Measurements from ENCODE around the gene CCDC3. TPM values are rescaled to one million over a fixed set of nuclear protein-coding genes. Genes with fewer than 3 reads are reported as not detected.

CCDC3 gene
- total RNA-seq, 2 donors from 2014 or later = 17.6 to 41.8 TPM

GRCh38 chr10:12890958-12891357 lies 110.6 kb downstream of the CCDC3 start:
- no peaks in the 10 kb centered on the region for H3K9me3 ChIP-seq
- 29% methylated on average over 3 of the region's 3 CpGs for WGBS
- H3K36me3 ChIP-seq = no peaks in the 10 kb centered on the region
- H3K27ac ChIP-seq = no peak overlapping the region
- TF ChIP-seq POLR2AphosphoS5 (IDR thresholded peaks at IDR 0.05) (no peak), POLR2A (IDR thresholded peaks at IDR 0.05) (no peak), CTCF (IDR thresholded peaks at IDR 0.05) (no peak)
- H3K4me1 ChIP-seq (replicated peaks) = no peaks in the 10 kb centered on the region
- no peak for DNase-seq (ENCODE audit: low spot score)
- no peaks in the 10 kb centered on the region for H3K27me3 ChIP-seq (replicated peaks; ENCODE audit: insufficient read depth)
- no peak overlapping the region for H3K4me3 ChIP-seq
- intact Hi-C loops (cut with DNase I) = no loop called here

- no peak overlapping the region for H3K27ac ChIP-seq
- TF ChIP-seq POLR2AphosphoS5 (IDR thresholded peaks at IDR 0.05) = no peak
- TF ChIP-seq CTCF (IDR thresholded peaks at IDR 0.05) = no peak
- no peak for TF ChIP-seq POLR2A (IDR thresholded peaks at IDR 0.05)
- H3K4me3 ChIP-seq = no peak overlapping the region
- intact Hi-C loops (cut with DNase I) = no loop called here
- DNase-seq (ENCODE audit: low spot score) = no peak
- no peaks in the 10 kb centered on the region for H3K4me1 ChIP-seq (replicated peaks)
- no peaks in the 10 kb centered on the region for H3K36me3 ChIP-seq
- 56% methylated on average over 2 of the region's 2 CpGs for WGBS
- no peaks in the 10 kb centered on the region for H3K9me3 ChIP-seq
- no peaks in the 10 kb centered on the region for H3K27me3 ChIP-seq (replicated peaks; ENCODE audit: insufficient read depth)
These were observed 113.0 kb downstream of the CCDC3 start for GRCh38 chr10:12888470-12888869.

- WGBS = 67% methylated on average over 3 of the region's 3 CpGs
- intact Hi-C loops (cut with DNase I) = no loop called here
- Histone ChIP-seq H3K9me3 (no peaks in the 10 kb centered on the region), H3K27me3 (replicated peaks; ENCODE audit: insufficient read depth) (no peaks in the 10 kb centered on the region), H3K36me3 (no peaks in the 10 kb centered on the region), H3K27ac (no peak overlapping the region), H3K4me1 (replicated peaks) (no peaks in the 10 kb centered on the region), H3K4me3 (no peak overlapping the region)
- DNase-seq (ENCODE audit: low spot score) = no peak
- TF ChIP-seq POLR2AphosphoS5 (IDR thresholded peaks at IDR 0.05) = no peak
- TF ChIP-seq POLR2A (IDR thresholded peaks at IDR 0.05) = no peak
- TF ChIP-seq CTCF (IDR thresholded peaks at IDR 0.05) = no peak
These were observed 113.7 kb downstream of the CCDC3 start for GRCh38 chr10:12887780-12888179.

GRCh38 chr10:12884851-12885250 lies 116.7 kb downstream of the CCDC3 start:
- H3K36me3 ChIP-seq = no peaks in the 10 kb centered on the region
- H3K4me1 ChIP-seq (replicated peaks) = no peaks in the 10 kb centered on the region
- WGBS = 100% methylated on average over 6 of the region's 6 CpGs
- no peak for DNase-seq (ENCODE audit: low spot score)
- H3K4me3 ChIP-seq = no peak overlapping the region
- H3K27ac ChIP-seq = no peak overlapping the region
- H3K9me3 ChIP-seq = no peaks in the 10 kb centered on the region
- TF ChIP-seq POLR2AphosphoS5 (IDR thresholded peaks at IDR 0.05) (no peak), CTCF (IDR thresholded peaks at IDR 0.05) (no peak), POLR2A (IDR thresholded peaks at IDR 0.05) (no peak)
- no peaks in the 10 kb centered on the region for H3K27me3 ChIP-seq (replicated peaks; ENCODE audit: insufficient read depth)
- intact Hi-C loops (cut with DNase I) = no loop called here

GRCh38 chr10:12880423-12880822 lies 121.1 kb downstream of the CCDC3 start:
- no peak overlapping the region for H3K27ac ChIP-seq
- intact Hi-C loops (cut with DNase I) = no loop called here

More at GRCh38 chr10:12880423-12880822, 121.1 kb downstream of the CCDC3 start:
- DNase-seq (ENCODE audit: low spot score) = no peak
- Histone ChIP-seq H3K4me3 (no peak overlapping the region), H3K27me3 (replicated peaks; ENCODE audit: insufficient read depth) (no peaks in the 10 kb centered on the region), H3K9me3 (no peaks in the 10 kb centered on the region), H3K4me1 (replicated peaks) (no peaks in the 10 kb centered on the region), H3K36me3 (no peaks in the 10 kb centered on the region)
- TF ChIP-seq POLR2AphosphoS5 (IDR thresholded peaks at IDR 0.05) (no peak), POLR2A (IDR thresholded peaks at IDR 0.05) (no peak), CTCF (IDR thresholded peaks at IDR 0.05) (no peak)
